ENCODE results near the gene HMCN1.

GRCh38 chr1:185969028-185969427, 234.8 kb downstream of the HMCN1 start:
- TF ChIP-seq ELF1 (IDR thresholded peaks at IDR 0.05), result no peak
- TF ChIP-seq REST (IDR thresholded peaks at IDR 0.05; ENCODE audit: low read depth, low read length), result no peak
- no peak for TF ChIP-seq NRF1 (IDR thresholded peaks at IDR 0.05; ENCODE audit: low read depth, low read length)
- no peak for TF ChIP-seq TAF1 (IDR thresholded peaks at IDR 0.05; ENCODE audit: borderline replicate concordance, low read depth, low read length)
- no peak for TF ChIP-seq POLR2AphosphoS5 (IDR thresholded peaks at IDR 0.05; ENCODE audit: low read depth, low read length)
- no peak for TF ChIP-seq MAX (IDR thresholded peaks at IDR 0.05; ENCODE audit: low read depth)
